Thyroid gland (tissue), 4 donors: Measurements from ENCODE around the gene ERC1.

Experiments used
- POLR2A ChIP-seq, 2 donors: fragments of 450-650 bp; IDR thresholded peaks; one replicate each; pipeline ENCODE4 v1.6.1; 2017; ENCODE audit warnings: antibody characterized with exemption in 2 of 2, mild to moderate bottlenecking in 2 of 2, moderate library complexity in 1 of 2
- TF ChIP-seq, protein P1 (sequence below), 6 experiments: fragments of 200-600 bp in 3 of 6; fragments of 450-650 bp in 3 of 6; sonication (generic) in 3 of 6; IDR thresholded peaks; one replicate each; pipeline ENCODE4 v1.5.1; 2016 to 2019; ENCODE audit warnings: antibody characterized with exemption in 6 of 6, mild to moderate bottlenecking in 2 of 6, inconsistent platforms in 1 of 6, moderate library complexity in 1 of 6

DNA sequence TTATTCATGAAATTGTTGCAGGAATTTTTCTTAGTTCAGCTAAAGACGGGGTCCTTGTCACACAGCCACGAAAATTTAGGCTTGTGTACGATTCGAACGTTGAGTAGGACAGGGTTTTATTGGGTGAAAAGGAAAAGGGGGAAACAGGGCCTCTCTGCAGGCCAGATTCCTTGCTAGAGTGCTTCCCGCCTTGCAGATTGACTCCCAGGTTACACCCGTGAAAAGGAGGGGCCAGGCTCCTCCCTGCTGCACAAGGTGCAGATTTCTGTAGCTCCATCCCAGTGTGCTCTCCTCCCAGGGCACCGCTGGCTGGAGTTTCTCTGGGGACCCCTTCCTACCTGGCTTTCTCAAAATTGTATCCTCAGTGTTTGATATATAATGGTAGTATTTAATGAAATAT lies 221.5 kb downstream of the ERC1 start:
- TF ChIP-seq, protein P1, sequence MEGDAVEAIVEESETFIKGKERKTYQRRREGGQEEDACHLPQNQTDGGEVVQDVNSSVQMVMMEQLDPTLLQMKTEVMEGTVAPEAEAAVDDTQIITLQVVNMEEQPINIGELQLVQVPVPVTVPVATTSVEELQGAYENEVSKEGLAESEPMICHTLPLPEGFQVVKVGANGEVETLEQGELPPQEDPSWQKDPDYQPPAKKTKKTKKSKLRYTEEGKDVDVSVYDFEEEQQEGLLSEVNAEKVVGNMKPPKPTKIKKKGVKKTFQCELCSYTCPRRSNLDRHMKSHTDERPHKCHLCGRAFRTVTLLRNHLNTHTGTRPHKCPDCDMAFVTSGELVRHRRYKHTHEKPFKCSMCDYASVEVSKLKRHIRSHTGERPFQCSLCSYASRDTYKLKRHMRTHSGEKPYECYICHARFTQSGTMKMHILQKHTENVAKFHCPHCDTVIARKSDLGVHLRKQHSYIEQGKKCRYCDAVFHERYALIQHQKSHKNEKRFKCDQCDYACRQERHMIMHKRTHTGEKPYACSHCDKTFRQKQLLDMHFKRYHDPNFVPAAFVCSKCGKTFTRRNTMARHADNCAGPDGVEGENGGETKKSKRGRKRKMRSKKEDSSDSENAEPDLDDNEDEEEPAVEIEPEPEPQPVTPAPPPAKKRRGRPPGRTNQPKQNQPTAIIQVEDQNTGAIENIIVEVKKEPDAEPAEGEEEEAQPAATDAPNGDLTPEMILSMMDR (IDR thresholded peaks at IDR 0.05) = no peak
- no peak for TF ChIP-seq POLR2A (IDR thresholded peaks at IDR 0.05)
